Osteocyte (in vitro differentiated cells): ENCODE data around the gene ROR2. TPM values are rescaled to one million over a fixed set of nuclear protein-coding genes. Genes with fewer than 3 reads are reported as not detected.

ENCODE experiments used
- DNase-seq: peaks from one replicate; pipeline ENCODE4 v3.0.0; 2021; ENCODE audit warnings: mixed read lengths; ENCODE audit not compliant: unreplicated experiment; ENCODE audit errors: extremely low spot score
- H3K27ac Mint-ChIP-seq: one replicate; pipeline ENCODE4 v1.8.0; 2021; ENCODE audit warnings: mild to moderate bottlenecking, mixed read lengths; ENCODE audit not compliant: unreplicated experiment
- H3K27me3 Mint-ChIP-seq: one replicate; pipeline ENCODE4 v1.8.0; 2021; ENCODE audit warnings: mixed read lengths; ENCODE audit not compliant: unreplicated experiment
- H3K36me3 Mint-ChIP-seq: one replicate; pipeline ENCODE4 v1.8.0; 2021; ENCODE audit warnings: mixed read lengths; ENCODE audit not compliant: unreplicated experiment
- H3K4me1 Mint-ChIP-seq: one replicate; pipeline ENCODE4 v1.8.0; 2021; ENCODE audit warnings: mixed read lengths; ENCODE audit not compliant: unreplicated experiment
- H3K4me3 Mint-ChIP-seq: one replicate; pipeline ENCODE4 v1.8.0; 2021; ENCODE audit warnings: mild to moderate bottlenecking, moderate library complexity, mixed read lengths; ENCODE audit not compliant: unreplicated experiment
- H3K9me3 Mint-ChIP-seq: one replicate; pipeline ENCODE4 v1.8.0; 2021; ENCODE audit warnings: mixed read lengths; ENCODE audit not compliant: unreplicated experiment
- total RNA-seq: library from RNA; stranded (reverse); gene quantifications from 2 replicates; pipeline ENCODE4 v1.2.1, GENCODE V29; 2021
- TF ChIP-seq, protein P1 (sequence below): fragments of 200-600 bp; sonication (generic); IDR thresholded peaks from 2 replicates; pipeline ENCODE4 v1.5.0; 2021; ENCODE audit warnings: antibody characterized with exemption, mild to moderate bottlenecking, moderate library complexity

Gene ROR2
- total RNA-seq, 1 donor from 2014 or later = 48.2 TPM

- Mint-ChIP-seq H3K27me3 (no peaks in the 10 kb centered on the region), H3K27ac (peak overlapping the region; percentile 87), H3K9me3 (no peaks in the 10 kb centered on the region), H3K36me3 (peaks cover 10% of the 10 kb centered on the region), H3K4me3 (peak overlapping the region; percentile 53), H3K4me1 (peaks cover 71% of the 10 kb centered on the region)
- peak; percentile 57 for DNase-seq
- TF ChIP-seq, protein P1, sequence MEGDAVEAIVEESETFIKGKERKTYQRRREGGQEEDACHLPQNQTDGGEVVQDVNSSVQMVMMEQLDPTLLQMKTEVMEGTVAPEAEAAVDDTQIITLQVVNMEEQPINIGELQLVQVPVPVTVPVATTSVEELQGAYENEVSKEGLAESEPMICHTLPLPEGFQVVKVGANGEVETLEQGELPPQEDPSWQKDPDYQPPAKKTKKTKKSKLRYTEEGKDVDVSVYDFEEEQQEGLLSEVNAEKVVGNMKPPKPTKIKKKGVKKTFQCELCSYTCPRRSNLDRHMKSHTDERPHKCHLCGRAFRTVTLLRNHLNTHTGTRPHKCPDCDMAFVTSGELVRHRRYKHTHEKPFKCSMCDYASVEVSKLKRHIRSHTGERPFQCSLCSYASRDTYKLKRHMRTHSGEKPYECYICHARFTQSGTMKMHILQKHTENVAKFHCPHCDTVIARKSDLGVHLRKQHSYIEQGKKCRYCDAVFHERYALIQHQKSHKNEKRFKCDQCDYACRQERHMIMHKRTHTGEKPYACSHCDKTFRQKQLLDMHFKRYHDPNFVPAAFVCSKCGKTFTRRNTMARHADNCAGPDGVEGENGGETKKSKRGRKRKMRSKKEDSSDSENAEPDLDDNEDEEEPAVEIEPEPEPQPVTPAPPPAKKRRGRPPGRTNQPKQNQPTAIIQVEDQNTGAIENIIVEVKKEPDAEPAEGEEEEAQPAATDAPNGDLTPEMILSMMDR = no peak
Measured at GRCh38 chr9:91844701-91845291, 105.2 kb downstream of the ROR2 start.

GRCh38 chr9:91844190-91844589, 105.8 kb downstream of the ROR2 start:
- Mint-ChIP-seq H3K27me3 (no peaks in the 10 kb centered on the region), H3K4me3 (peak overlapping the region; percentile 53), H3K4me1 (peaks cover 74% of the 10 kb centered on the region), H3K27ac (peak overlapping the region; percentile 87), H3K9me3 (no peaks in the 10 kb centered on the region), H3K36me3 (peaks cover 7% of the 10 kb centered on the region)
- no peak for DNase-seq
- TF ChIP-seq, protein P1 = no peak

DNA sequence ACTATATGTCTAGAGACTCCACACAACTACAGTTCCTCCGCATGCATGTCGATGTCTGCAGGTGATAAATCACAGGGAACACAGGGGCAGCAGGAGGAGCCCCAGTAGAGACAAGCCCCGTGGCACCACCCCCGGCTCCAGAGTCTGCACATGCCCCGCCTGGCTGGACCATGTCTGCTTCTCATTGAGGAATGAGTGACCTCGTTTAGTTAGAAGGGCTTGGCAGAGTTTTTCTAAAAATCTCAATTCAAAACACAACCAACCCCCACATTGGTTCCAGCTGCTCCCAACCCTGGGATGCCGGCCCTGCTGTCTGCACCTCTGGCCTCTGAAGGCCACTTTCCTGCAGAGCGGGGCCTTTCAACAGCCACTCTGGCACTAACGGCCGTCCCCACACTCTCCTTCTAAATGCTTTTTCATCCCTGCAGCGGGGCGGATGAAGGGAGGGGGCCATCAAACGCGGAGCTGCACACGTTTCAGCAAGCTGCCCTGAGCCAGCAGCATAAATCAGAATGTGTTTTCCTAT, 106.3 kb downstream of the ROR2 start:
- peak overlapping the region; percentile 53 for H3K4me3 Mint-ChIP-seq
- H3K27ac Mint-ChIP-seq = peak overlapping the region; percentile 87
- no peak for DNase-seq
- peaks cover 7% of the 10 kb centered on the region for H3K36me3 Mint-ChIP-seq
- peaks cover 76% of the 10 kb centered on the region for H3K4me1 Mint-ChIP-seq
- TF ChIP-seq, protein P1 = no peak
- no peaks in the 10 kb centered on the region for H3K9me3 Mint-ChIP-seq
- no peaks in the 10 kb centered on the region for H3K27me3 Mint-ChIP-seq

DNA sequence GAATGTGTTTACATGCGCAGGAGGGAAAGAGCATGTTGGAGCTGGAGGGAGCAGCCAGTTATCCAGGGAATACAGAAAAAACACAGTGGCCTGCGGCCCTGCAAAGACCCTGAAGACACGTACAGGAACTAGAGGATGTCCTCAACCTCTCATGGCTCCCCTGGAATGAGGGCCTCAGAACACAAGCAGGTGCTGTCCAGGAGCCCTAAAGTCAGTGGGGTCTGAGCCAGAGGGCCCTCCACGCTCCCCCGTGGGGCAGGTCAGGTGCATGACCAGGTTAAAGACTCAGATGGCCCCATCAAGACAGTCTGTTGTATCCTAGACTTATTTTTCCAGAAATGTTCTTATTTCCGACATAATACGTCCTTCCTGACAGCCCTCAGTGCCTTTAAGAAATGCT, 106.9 kb downstream of the ROR2 start:
- Mint-ChIP-seq H3K27ac (peak overlapping the region; percentile 87), H3K4me1 (peaks cover 79% of the 10 kb centered on the region)

DNA sequence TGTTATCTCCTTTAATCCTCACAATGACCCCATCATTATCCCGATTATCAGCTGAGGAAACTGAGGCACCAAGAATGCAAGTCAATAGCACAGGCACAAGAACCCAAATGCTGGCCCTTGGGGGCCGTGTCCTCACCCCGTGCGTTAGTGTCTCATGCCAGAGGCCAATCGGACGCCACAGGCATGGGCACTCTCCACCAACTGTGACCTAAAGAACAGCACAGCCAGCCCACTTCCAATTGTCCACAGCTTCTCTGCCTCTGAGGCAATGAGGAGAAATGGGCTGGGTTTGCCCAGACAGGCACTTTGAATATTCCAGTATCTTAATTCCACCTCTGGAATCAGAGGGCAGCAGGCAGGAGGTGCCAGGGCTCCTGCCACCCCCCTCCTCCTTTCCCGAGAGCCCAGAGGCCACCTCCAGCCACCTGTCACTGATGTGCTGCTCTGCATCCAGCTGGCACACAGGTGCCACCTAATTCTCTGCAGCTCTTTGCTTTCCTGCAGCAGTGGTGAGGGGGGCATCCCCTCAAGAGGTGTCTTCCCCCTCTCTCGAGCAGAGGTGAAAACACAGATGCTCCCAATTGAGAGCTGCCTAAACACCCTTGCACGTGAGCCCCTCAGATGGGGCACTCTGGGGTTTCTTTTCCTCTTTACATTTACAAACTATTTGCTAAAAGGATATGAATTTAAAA, 107.5 kb downstream of the ROR2 start:
- Mint-ChIP-seq H3K4me3 (no peak overlapping the region), H3K4me1 (peaks cover 79% of the 10 kb centered on the region), H3K27me3 (no peaks in the 10 kb centered on the region), H3K9me3 (no peaks in the 10 kb centered on the region), H3K36me3 (peaks cover under 1% of the 10 kb centered on the region), H3K27ac (no peak overlapping the region)
- TF ChIP-seq, protein P1 = no peak
- no peak for DNase-seq

More for the DNA sequence above, 106.9 kb downstream of the ROR2 start:
- TF ChIP-seq, protein P1 = no peak
- Mint-ChIP-seq H3K36me3 (peaks cover 6% of the 10 kb centered on the region), H3K27me3 (no peaks in the 10 kb centered on the region), H3K9me3 (no peaks in the 10 kb centered on the region), H3K4me3 (no peak overlapping the region)
- no peak for DNase-seq
